ENCODE results near the gene VARS1. TPM values are rescaled to one million over a fixed set of nuclear protein-coding genes. Genes with fewer than 3 reads are reported as not detected.

The VARS1 gene
- total and polyA plus RNA-seq, 2 experiments from 2014 or later: 39.1 to 47.6 TPM

GRCh38 chr6:31792761-31793171 is 2.8 kb downstream of the VARS1 start:
- in situ Hi-C loops (cut with MboI): no loop called here
- Histone ChIP-seq H3K4me3 (no peak overlapping the region), H3K9ac (no peak overlapping the region), H3K36me3 (ENCODE audit: low read depth) (peaks cover 20% of the 10 kb centered on the region), H3F3A (ENCODE audit: insufficient read depth) (peaks cover 22% of the 10 kb centered on the region), H3K27me3 (replicated peaks; ENCODE audit: insufficient read depth) (no peaks in the 10 kb centered on the region), H4K20me1 (ENCODE audit: insufficient read depth) (no peaks in the 10 kb centered on the region), H3K4me2 (ENCODE audit: unreplicated experiment) (no peak overlapping the region), H2AFZ (no peak overlapping the region), H3K9me3 (ENCODE audit: low read depth) (no peaks in the 10 kb centered on the region), H3K9me2 (ENCODE audit: insufficient read depth) (no peaks in the 10 kb centered on the region), H3K4me1 (ENCODE audit: insufficient read depth) (peaks cover 6% of the 10 kb centered on the region; the same call in 1 of the 2 replicates), H3K27ac (no peak overlapping the region), H3K79me2 (ENCODE audit: insufficient read depth) (peaks cover 63% of the 10 kb centered on the region)
- peak; percentile 36 for DNase-seq
- WGBS, 2 experiments (ENCODE audit: low coverage in 1 of 2, low lambda C conversion rate in 2 of 2, missing lambda C conversion rate in 2 of 2): 86 to 91% methylated on average over 12 of the region's 12 CpGs
- TF ChIP-seq EZH2 (IDR thresholded peaks at IDR 0.05; ENCODE audit: insufficient read depth, poor library complexity, severe bottlenecking): no peak
- no peak for TF ChIP-seq EZH2phosphoT487 (IDR thresholded peaks at IDR 0.05; ENCODE audit: insufficient read depth, low read depth)

GRCh38 chr6:31792090-31792374 is 3.5 kb downstream of the VARS1 start:
- H3K9ac ChIP-seq: no peak overlapping the region
- in situ Hi-C loops (cut with MboI): no loop called here
- no peak overlapping the region for H3K4me2 ChIP-seq (ENCODE audit: unreplicated experiment)
- peaks cover 24% of the 10 kb centered on the region for H3K36me3 ChIP-seq (ENCODE audit: low read depth)
- TF ChIP-seq EZH2 (IDR thresholded peaks at IDR 0.05; ENCODE audit: insufficient read depth, poor library complexity, severe bottlenecking): no peak
- no peak for TF ChIP-seq EZH2phosphoT487 (IDR thresholded peaks at IDR 0.05; ENCODE audit: insufficient read depth, low read depth)
- H2AFZ ChIP-seq: no peak overlapping the region
- no peaks in the 10 kb centered on the region for H3K9me2 ChIP-seq (ENCODE audit: insufficient read depth)
- no peak overlapping the region for H3K27ac ChIP-seq
- no peaks in the 10 kb centered on the region for H3K9me3 ChIP-seq (ENCODE audit: low read depth)
- peaks cover 15% of the 10 kb centered on the region for H3F3A ChIP-seq (ENCODE audit: insufficient read depth)
- no peak for DNase-seq
- no peak overlapping the region for H3K4me3 ChIP-seq
- 93 to 95% methylated on average over 3 of the region's 3 CpGs for WGBS, 2 experiments (ENCODE audit: low coverage in 1 of 2, low lambda C conversion rate in 2 of 2, missing lambda C conversion rate in 2 of 2)
- H3K4me1 ChIP-seq (ENCODE audit: insufficient read depth): peaks cover 6% of the 10 kb centered on the region; the same call in 1 of the 2 replicates
- no peaks in the 10 kb centered on the region for H3K27me3 ChIP-seq (replicated peaks; ENCODE audit: insufficient read depth)
- H4K20me1 ChIP-seq (ENCODE audit: insufficient read depth): no peaks in the 10 kb centered on the region
- peaks cover 69% of the 10 kb centered on the region for H3K79me2 ChIP-seq (ENCODE audit: insufficient read depth)

- Histone ChIP-seq H3K9me3 (ENCODE audit: low read depth) (no peaks in the 10 kb centered on the region), H3K36me3 (ENCODE audit: low read depth) (peaks cover 24% of the 10 kb centered on the region), H3K9me2 (ENCODE audit: insufficient read depth) (no peaks in the 10 kb centered on the region), H3K4me1 (ENCODE audit: insufficient read depth) (peaks cover 6% of the 10 kb centered on the region; the same call in 1 of the 2 replicates), H3F3A (ENCODE audit: insufficient read depth) (peaks cover 9% of the 10 kb centered on the region), H3K79me2 (ENCODE audit: insufficient read depth) (peaks cover 69% of the 10 kb centered on the region), H3K4me3 (no peak overlapping the region), H3K27ac (no peak overlapping the region), H3K4me2 (ENCODE audit: unreplicated experiment) (no peak overlapping the region), H3K9ac (no peak overlapping the region), H3K27me3 (replicated peaks; ENCODE audit: insufficient read depth) (no peaks in the 10 kb centered on the region), H4K20me1 (ENCODE audit: insufficient read depth) (no peaks in the 10 kb centered on the region), H2AFZ (no peak overlapping the region)
- TF ChIP-seq EZH2phosphoT487 (IDR thresholded peaks at IDR 0.05; ENCODE audit: insufficient read depth, low read depth): no peak
- TF ChIP-seq EZH2 (IDR thresholded peaks at IDR 0.05; ENCODE audit: insufficient read depth, poor library complexity, severe bottlenecking): no peak
- peak; percentile 70 for DNase-seq
- in situ Hi-C loops (cut with MboI): no loop called here
- WGBS, 2 experiments (ENCODE audit: low coverage in 1 of 2, low lambda C conversion rate in 2 of 2, missing lambda C conversion rate in 2 of 2): 63 to 72% methylated on average over 11 to 12 of the region's 12 CpGs
Observed at GRCh38 chr6:31791324-31792089, 4.0 kb downstream of the VARS1 start.

GRCh38 chr6:31785475-31785874 is 10.1 kb downstream of the VARS1 start:
- Histone ChIP-seq H4K20me1 (ENCODE audit: insufficient read depth) (no peaks in the 10 kb centered on the region), H3K9me2 (ENCODE audit: insufficient read depth) (no peaks in the 10 kb centered on the region), H3K27ac (no peak overlapping the region), H3K4me2 (ENCODE audit: unreplicated experiment) (no peak overlapping the region), H3K79me2 (ENCODE audit: insufficient read depth) (peaks cover 22% of the 10 kb centered on the region), H3K27me3 (replicated peaks; ENCODE audit: insufficient read depth) (no peaks in the 10 kb centered on the region), H2AFZ (no peak overlapping the region), H3K36me3 (ENCODE audit: low read depth) (peaks cover 19% of the 10 kb centered on the region), H3K4me1 (ENCODE audit: insufficient read depth) (no peaks in the 10 kb centered on the region), H3F3A (ENCODE audit: insufficient read depth) (no peaks in the 10 kb centered on the region), H3K9ac (no peak overlapping the region), H3K4me3 (no peak overlapping the region), H3K9me3 (ENCODE audit: low read depth) (no peaks in the 10 kb centered on the region)
- no peak for TF ChIP-seq EZH2 (IDR thresholded peaks at IDR 0.05; ENCODE audit: insufficient read depth, poor library complexity, severe bottlenecking)
- TF ChIP-seq EZH2phosphoT487 (IDR thresholded peaks at IDR 0.05; ENCODE audit: insufficient read depth, low read depth): no peak
- WGBS, 2 experiments (ENCODE audit: low coverage in 1 of 2, low lambda C conversion rate in 2 of 2, missing lambda C conversion rate in 2 of 2): 83 to 90% methylated on average over 11 of the region's 11 CpGs
- no peak for DNase-seq
- in situ Hi-C loops (cut with MboI): no loop called here
